MCF 10A (cell line): ENCODE data around the gene MAP4K2. TPM values are rescaled to one million over a fixed set of nuclear protein-coding genes. Genes with fewer than 3 reads are reported as not detected.

Source experiments
- BruUV-seq: library from RNA; stranded (reverse); fragments of 400-500 nt; replicated peaks from 2 replicates; lab custom pipeline; 2021; lab: Mats Ljungman, UMichigan
- CTCF ChIA-PET: fragments of 300-600 bp; sonication (Branson Sonifier 250); formaldehyde crosslinking; extraction: SDS; loops from one replicate; lab custom pipeline; 2021; ENCODE audit warnings: antibody characterized with exemption, inconsistent platforms; lab: Yijun Ruan, JAX
- POLR2A ChIA-PET: fragments of 300-600, 350-650 bp; sonication (Branson Sonifier 250); formaldehyde crosslinking; extraction: SDS; loops from one replicate; lab custom pipeline; 2020; ENCODE audit warnings: antibody characterized with exemption, inconsistent platforms; lab: Yijun Ruan, JAX
- DNase-seq: peaks from one replicate; pipeline ENCODE4 v3.0.0-alpha.2; 2018; ENCODE audit not compliant: unreplicated experiment
- H3K27ac Mint-ChIP-seq: one replicate; pipeline ENCODE4 v1.8.0; 2022; ENCODE audit warnings: mild to moderate bottlenecking, low read depth, mixed read lengths; ENCODE audit not compliant: unreplicated experiment
- H3K27me3 Mint-ChIP-seq: one replicate; pipeline ENCODE4 v1.8.0; 2022; ENCODE audit warnings: mixed read lengths; ENCODE audit not compliant: insufficient read depth, unreplicated experiment
- H3K36me3 Mint-ChIP-seq: one replicate; pipeline ENCODE4 v1.8.0; 2022; ENCODE audit warnings: mild to moderate bottlenecking, moderate library complexity, mixed read lengths; ENCODE audit not compliant: insufficient read depth, unreplicated experiment
- H3K4me1 Mint-ChIP-seq: one replicate; pipeline ENCODE4 v1.8.0; 2022; ENCODE audit warnings: mixed read lengths; ENCODE audit not compliant: insufficient read depth, unreplicated experiment
- H3K4me3 Mint-ChIP-seq: one replicate; pipeline ENCODE4 v1.8.0; 2022; ENCODE audit warnings: mild to moderate bottlenecking, moderate library complexity, mixed read lengths; ENCODE audit not compliant: unreplicated experiment
- H3K9me3 Mint-ChIP-seq: one replicate; pipeline ENCODE4 v1.8.0; 2022; ENCODE audit warnings: mixed read lengths; ENCODE audit not compliant: unreplicated experiment
- CTCF ChIP-seq: fragments of 200-600 bp; IDR thresholded peaks from one replicate; pipeline ENCODE4 v1.8.0; 2022; ENCODE audit warnings: antibody characterized with exemption, mild to moderate bottlenecking; ENCODE audit not compliant: unreplicated experiment
- intact Hi-C: fragments of 100-400 bp; cut with micrococcal nuclease; formaldehyde crosslinking; loops from 2 replicates; pipeline ENCODE4 v1.14.1; 2022
- total RNA-seq: library from RNA; stranded (reverse); gene quantifications from 2 replicates; pipeline ENCODE4 v1.2.3, GENCODE V29; 2022

The MAP4K2 gene
- total RNA-seq, 1 experiment from 2014 or later, result 6.8 TPM

GRCh38 chr11:64757549-64758329, 45.3 kb downstream of the MAP4K2 start:
- H3K27me3 Mint-ChIP-seq, result no peaks in the 10 kb centered on the region

DNA sequence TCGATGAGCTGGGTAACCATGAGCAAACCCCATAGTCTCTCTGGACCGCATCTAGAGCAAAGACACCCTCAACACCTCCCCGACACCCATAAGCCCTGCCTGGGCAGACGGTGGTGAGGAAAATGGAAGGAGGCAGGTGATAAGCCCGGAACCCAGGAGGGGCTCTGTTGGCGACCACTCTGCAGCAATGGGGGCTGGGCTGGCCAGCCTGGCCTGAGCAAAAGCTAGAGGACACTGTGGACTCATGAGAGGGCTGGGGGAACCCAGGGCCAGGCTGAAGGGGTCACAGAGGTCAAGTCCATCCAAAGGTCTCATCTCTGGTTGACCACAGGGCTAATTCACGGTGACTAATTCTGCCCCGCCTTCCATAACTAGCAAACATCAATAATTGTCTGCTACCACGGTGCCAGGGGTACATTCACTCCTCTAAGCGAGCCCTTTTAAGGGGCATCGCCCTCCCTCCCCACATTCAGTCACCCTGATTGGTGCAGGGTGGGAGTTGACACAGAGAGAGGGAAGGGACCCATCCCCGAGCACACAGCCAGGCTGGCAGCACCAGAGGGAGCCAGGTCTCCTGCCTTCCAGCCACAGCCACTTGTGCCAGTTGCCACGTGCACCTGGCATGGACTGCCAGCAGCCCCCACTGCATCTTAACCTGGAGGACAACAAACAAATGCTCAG, 47.2 kb downstream of the MAP4K2 start:
- DNase-seq, result no peak
- H3K4me3 Mint-ChIP-seq, result no peak overlapping the region
- POLR2A ChIA-PET, result no interaction called here
- H3K9me3 Mint-ChIP-seq, result no peaks in the 10 kb centered on the region
- H3K27me3 Mint-ChIP-seq, result no peaks in the 10 kb centered on the region
- TF ChIP-seq CTCF, result no peak
- peaks cover 2% of the 10 kb centered on the region for H3K36me3 Mint-ChIP-seq
- no peak overlapping the region for H3K27ac Mint-ChIP-seq
- CTCF ChIA-PET, result interaction anchor here (0.6 kb wide), 1 partner anchor 23 kb away, joined by 4 read pairs; the partner anchor contains the start of gene SF1
- intact Hi-C loops, result no loop called here
- H3K4me1 Mint-ChIP-seq, result no peaks in the 10 kb centered on the region
- BruUV-seq, result no TSS peak

More at GRCh38 chr11:64757549-64758329, 45.3 kb downstream of the MAP4K2 start:
- no peak overlapping the region for H3K27ac Mint-ChIP-seq
- CTCF ChIA-PET, result interaction anchor here (0.6 to 1.3 kb wide), 3 partner anchors 14 to 427 kb away, joined by 3 read pairs; partner anchors contain the start of gene RASGRP2
- no peak overlapping the region for H3K4me3 Mint-ChIP-seq
- peaks cover 8% of the 10 kb centered on the region for H3K36me3 Mint-ChIP-seq
- H3K4me1 Mint-ChIP-seq, result no peaks in the 10 kb centered on the region
- no peak for TF ChIP-seq CTCF
- intact Hi-C loops, result no loop called here
- no TSS peak for BruUV-seq
- no peak for DNase-seq
- POLR2A ChIA-PET, result interaction anchor here (1.1 kb wide), 1 partner anchor 18 kb away, joined by 3 read pairs; no protein-coding TSS in a partner anchor
- H3K9me3 Mint-ChIP-seq, result no peaks in the 10 kb centered on the region

- no peak for DNase-seq
- intact Hi-C loops, result no loop called here
- H3K4me1 Mint-ChIP-seq, result no peaks in the 10 kb centered on the region
- H3K27me3 Mint-ChIP-seq, result no peaks in the 10 kb centered on the region
- no peak for TF ChIP-seq CTCF
- no peak overlapping the region for H3K27ac Mint-ChIP-seq
- CTCF ChIA-PET, result interaction anchor here (0.6 kb wide), 1 partner anchor 10 kb away, joined by 3 read pairs; no protein-coding TSS in a partner anchor
- H3K9me3 Mint-ChIP-seq, result no peaks in the 10 kb centered on the region
- no peaks in the 10 kb centered on the region for H3K36me3 Mint-ChIP-seq
- BruUV-seq, result no TSS peak
- H3K4me3 Mint-ChIP-seq, result no peak overlapping the region
- POLR2A ChIA-PET, result no interaction called here
Observed at GRCh38 chr11:64754919-64755662, 47.9 kb downstream of the MAP4K2 start.
